ENCODE data around the gene NRXN3. TPM values are rescaled to one million over a fixed set of nuclear protein-coding genes. Genes with fewer than 3 reads are reported as not detected.

The NRXN3 gene
- polyA plus RNA-seq, 3 donors, result 0.22 to 0.46 (median 0.27) TPM

DNA sequence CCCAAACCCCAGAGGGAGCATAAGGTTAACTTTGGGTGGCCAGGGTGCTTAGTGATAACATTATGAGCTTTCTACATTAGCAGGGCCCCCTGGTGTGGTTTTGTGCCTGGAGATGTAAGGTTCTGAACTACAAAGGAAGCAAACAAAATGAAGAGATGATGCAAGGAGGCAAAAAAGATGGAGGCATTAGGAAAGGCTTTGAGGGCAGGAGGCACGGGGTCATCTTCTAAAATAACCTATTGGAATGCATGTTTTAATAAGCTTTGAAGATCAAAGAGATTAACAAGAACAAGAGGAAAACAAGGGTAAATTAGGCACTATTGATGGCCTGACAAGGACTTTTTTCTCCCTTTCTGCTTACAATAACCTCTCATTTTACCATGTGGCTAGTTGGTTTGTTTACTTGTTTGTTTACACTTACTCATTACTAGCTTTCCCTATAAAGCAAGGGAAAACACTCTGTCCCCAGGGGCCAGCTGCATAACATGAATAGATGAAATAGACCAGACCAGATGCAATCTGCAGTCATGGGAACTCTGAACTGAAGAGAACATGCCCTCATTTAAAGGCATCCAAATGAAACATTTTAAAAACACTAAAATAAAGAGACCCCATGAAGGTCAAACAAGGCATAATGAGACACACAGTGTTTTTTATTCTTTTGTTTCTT is 1650.8 kb downstream of the NRXN3 start:
- 37 to 73% (median 39%) methylated on average over 1 of the region's 1 CpG for WGBS, 3 donors
- no peak overlapping the region for H3K27ac ChIP-seq (ENCODE audit: low read depth, low read length)

DNA sequence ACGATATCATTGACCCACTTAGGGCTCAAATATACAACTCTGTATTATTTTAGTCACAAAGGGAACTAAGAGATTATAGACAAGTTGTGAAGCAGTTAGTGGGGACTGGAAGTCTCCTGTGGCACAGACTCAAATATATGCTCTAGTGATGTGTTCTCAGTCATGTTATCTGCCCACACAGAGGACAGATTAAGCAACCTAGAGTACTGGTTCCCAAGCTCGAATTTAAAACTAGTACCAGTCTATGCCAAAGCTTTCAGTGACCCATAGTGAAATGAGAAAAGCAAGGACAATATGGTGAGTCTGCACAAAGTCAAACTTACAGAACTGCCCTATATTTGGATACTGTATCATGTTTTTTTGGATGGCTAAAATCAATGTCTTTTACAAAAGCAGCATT is 1651.9 kb downstream of the NRXN3 start:
- 72 to 77% (median 77%) methylated on average over 2 of the region's 2 CpGs for WGBS, 3 donors

DNA sequence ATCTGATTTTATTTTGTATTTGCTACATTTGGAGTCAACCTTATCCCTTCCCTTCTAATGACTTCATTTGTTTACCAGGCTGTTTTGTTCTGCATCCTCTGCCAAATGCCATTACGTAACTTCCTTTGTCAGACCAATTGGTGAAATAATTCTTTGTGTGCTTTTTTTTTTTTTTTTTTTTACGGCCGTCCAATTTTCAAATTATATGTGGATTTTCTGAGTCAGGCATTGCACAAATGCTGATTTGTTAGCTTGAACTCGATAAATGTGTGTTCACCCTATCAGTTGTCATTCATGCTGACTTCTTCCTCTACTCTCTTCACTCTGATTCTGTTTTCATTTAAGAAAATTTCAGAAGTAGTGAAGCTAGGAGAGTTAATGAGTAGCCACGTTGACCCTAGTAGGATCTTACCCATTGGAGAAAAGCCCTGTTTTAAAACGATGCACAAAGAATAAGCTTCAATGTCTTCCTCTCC is 1654.9 kb downstream of the NRXN3 start:
- H3K27ac ChIP-seq (ENCODE audit: low read depth, low read length), result no peak overlapping the region
- WGBS, 3 donors, result 28 to 51% (median 43%) methylated on average over 6 of the region's 6 CpGs

More for the DNA sequence above, 1651.9 kb downstream of the NRXN3 start:
- no peak overlapping the region for H3K27ac ChIP-seq (ENCODE audit: low read depth, low read length)

DNA sequence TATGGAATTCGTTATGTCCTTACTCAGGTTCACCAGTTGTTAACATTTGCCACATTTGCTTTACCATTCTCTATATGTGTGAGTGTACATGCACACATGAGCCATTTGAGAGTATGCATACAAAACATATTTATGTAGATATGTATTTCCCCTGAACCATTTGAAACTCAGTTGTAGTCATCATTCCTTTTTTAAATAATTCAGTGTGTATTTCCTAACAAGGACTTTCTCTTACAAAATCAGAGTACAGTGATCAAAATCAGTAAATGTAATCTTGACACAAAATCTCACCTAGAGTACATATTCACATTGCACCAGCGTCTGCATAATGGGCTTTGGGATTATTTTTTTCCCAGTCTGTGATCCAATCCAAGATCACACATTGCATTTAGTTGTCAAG is 1656.2 kb downstream of the NRXN3 start:
- 84 to 91% (median 84%) methylated on average over 2 of the region's 2 CpGs for WGBS, 3 donors
- no peak overlapping the region for H3K27ac ChIP-seq (ENCODE audit: low read depth, low read length)

DNA sequence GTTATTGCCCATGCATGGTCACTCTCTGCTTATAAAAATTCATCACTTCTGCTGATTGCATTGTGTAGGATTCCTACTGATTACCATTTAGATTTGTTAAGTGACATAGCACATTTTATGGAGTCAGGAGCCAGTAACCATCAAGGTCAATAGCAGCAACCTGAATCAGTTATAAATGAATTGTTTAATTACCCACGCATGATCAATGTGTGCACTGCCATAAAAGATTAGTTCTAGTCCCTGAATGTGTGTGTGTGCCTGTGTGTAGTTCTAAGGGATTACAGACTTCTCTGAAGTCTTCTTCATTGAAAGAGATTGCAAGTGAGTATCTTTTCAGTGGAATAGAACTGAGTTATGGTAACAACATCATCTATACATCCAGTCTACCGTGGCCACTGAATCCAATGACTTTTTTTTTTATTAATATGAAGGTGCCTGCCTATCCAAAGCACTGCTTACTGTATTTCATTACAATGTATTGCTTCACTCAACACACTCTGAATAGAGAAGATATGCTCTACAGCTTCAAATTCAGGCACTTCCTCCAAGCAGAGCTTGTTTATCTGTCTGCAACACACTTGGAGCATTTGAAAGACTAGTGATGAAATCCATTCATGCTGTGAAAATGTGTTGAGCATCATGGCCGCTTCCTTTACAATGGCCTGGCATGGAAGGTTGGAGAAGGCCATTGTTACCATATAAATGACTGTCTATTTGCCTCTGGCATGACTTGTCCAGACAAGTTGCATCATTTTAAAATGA is 1659.4 kb downstream of the NRXN3 start:
- 86 to 92% (median 91%) methylated on average over 3 of the region's 3 CpGs for WGBS, 3 donors
- no peak overlapping the region for H3K27ac ChIP-seq (ENCODE audit: low read depth, low read length)

DNA sequence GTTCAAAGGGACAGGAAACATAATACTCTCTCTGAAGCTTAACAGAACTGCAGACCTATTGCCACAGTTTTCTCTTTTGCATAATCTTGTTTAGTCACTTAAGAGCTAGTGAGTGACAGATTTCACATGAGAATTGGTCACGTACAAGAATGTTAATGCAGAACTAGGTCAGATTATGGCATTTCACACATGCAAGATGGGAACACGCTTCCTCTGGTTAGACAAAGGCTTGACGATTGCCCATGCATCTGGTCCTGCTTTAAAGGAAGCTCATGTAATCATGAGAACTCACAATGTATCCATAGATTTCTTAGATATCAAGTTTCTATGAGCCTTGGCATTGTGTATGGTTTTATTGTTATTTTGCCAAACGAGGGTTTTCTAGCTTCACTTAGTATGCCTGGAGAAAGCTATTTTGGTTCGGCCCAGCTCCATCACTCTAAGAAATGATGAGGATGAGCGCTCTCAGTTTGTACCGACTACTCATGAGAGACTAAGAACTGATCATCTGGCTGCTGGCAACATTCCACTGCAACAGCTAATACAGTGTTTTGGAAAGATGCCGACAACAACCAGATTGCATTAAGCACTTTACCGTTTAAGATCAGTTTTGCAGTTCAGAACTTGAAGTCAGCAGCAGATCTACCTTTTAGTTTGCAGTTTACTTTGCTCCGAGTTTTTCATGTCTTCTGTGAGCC is 1661.2 kb downstream of the NRXN3 start:
- WGBS, 3 donors, result 57 to 82% (median 61%) methylated on average over 10 of the region's 10 CpGs
- no peak overlapping the region for H3K27ac ChIP-seq (ENCODE audit: low read depth, low read length)

DNA sequence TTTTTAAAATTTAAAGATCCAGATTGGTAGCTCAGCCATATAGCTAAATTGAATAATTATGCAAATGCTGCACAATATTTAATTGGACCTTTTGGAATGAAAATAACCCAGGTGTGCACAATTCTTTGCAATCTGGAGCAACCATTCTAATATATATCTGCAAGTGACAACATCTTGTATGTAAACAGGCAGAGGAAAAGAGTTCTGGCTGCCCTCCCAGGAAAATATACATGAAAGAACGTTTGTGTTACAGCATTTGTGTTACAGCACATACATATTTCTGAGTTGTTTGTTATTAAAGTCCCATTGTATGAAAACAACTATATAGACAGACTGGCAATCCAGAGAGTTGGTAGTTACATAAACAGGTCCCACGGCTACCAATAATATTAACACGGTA is 1663.6 kb downstream of the NRXN3 start:
- WGBS, 3 donors, result 64 to 73% (median 72%) methylated on average over 3 of the region's 3 CpGs
- no peak overlapping the region for H3K27ac ChIP-seq (ENCODE audit: low read depth, low read length)

DNA sequence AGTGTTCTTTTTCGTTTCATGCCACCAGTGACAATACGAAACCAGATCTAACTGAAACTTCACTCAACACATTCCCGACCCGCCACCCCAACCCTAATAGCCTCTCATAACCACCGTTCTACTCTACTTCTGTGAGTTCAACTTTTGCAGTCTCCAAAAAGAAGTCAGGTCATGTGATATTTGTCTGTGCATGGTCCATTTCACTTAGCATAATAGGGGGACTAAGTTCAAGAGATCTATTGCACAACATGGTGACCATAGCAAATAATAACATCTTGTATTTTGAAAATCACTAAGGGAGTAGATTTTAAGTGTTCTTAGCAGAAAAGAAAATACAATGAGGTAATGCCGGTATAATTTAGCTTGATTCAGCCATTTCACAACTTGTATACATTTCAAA is 1664.7 kb downstream of the NRXN3 start:
- WGBS, 3 donors, result 84 to 95% (median 90%) methylated on average over 6 of the region's 6 CpGs
- H3K27ac ChIP-seq (ENCODE audit: low read depth, low read length), result no peak overlapping the region

DNA sequence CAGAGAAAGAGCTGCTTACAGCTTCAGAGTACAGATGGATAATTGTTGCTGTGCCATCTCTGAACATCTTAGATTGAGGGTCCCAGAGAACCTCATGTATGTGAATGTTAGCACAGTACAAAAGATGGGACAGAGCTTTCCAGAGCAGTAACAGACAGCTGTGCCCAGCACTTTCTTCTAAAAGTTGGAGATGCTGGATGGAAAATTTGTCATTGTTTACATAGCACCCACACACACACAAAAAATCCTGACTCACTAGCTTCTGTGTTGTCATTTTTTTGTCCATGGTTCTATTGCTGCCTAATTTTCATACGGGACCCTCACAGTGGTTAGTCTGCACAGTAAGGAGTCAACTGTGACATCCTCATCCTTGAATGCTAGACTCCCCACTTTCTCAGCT is 1666.4 kb downstream of the NRXN3 start:
- no peak overlapping the region for H3K27ac ChIP-seq (ENCODE audit: low read depth, low read length)
- 77 to 100% (median 89%) methylated on average over 1 of the region's 1 CpG for WGBS, 3 donors

DNA sequence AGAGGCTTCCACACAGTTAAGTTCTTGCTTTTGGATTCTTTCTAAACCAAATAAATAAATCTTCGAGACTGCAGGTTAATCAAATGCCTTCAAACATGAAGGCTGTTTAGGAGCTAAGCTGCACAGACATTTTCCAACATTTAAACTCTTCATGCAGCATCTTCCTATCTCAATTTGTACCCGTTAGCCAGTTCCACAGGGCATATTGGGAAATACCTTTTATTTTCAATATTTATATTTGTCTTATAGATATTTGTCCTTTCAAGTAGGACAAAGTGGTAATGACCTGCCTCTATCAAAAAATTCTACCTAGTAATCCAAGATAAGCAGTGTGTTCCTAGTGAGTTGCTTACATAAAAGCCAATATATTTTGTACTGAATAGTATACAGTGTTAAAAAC is 1667.5 kb downstream of the NRXN3 start:
- 71 to 88% (median 84%) methylated on average over 2 of the region's 2 CpGs for WGBS, 3 donors
- no peak overlapping the region for H3K27ac ChIP-seq (ENCODE audit: low read depth, low read length)

DNA sequence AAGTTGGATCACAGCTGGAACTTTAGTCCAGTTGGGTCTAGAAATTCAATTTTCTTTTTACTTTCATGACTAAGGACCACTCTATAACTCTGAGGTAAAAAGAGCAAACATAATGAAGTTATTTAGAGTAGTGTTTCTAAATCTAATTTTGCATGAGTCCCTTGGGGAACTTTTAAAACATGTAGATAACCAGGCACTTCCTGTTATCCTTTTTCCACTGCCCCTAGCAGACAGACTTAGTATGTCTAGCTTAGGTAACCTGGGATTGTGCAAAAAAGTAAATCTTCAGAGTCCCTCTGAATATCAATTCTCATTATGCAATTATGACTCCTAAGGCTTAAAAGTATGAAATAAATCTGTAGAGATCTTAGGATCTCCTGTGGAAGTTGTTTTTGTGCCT is 1669.9 kb downstream of the NRXN3 start:
- no peak overlapping the region for H3K27ac ChIP-seq (ENCODE audit: low read depth, low read length)

DNA sequence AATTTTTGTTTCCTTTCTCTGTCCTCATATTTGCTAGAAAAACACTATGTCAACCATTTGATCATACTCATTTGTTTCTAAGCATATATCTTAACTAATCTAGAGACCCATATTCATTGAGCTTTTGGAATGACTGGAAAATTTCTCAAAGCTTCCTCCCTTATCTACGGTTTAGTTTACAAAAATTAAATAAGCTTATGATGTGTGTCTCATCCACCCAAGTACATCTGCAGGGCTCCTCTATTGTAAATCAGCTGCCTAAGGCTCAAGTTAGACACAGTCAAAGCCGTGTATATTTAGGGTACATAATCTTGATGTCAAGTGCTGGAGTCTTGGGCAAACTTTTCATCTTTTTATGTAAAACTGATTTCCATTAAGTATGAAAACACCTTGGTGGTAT is 1670.7 kb downstream of the NRXN3 start:
- no peak overlapping the region for H3K27ac ChIP-seq (ENCODE audit: low read depth, low read length)
- 30 to 71% (median 33%) methylated on average over 2 of the region's 2 CpGs for WGBS, 3 donors

DNA sequence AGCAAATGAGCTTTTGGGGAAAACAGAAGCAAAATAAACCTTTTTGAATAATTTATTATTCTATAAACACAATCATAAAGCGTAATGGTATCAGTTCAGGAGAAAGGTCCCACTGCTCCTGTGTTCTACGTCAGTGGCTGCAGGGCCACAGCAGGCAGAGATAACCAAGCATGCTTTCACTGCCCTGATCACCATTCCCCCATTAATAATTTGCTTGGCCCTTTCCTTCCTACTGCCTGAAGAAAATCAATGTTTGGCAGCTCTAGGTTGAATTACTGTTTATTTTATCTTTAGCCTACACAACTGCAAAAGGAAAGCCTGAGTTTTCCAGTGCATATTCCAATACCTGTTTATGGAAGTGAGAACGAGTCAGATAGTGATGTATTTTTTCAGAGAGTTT is 1671.3 kb downstream of the NRXN3 start:
- WGBS, 3 donors, result 24 to 72% (median 47%) methylated on average over 3 of the region's 3 CpGs
- H3K27ac ChIP-seq (ENCODE audit: low read depth, low read length), result no peak overlapping the region

DNA sequence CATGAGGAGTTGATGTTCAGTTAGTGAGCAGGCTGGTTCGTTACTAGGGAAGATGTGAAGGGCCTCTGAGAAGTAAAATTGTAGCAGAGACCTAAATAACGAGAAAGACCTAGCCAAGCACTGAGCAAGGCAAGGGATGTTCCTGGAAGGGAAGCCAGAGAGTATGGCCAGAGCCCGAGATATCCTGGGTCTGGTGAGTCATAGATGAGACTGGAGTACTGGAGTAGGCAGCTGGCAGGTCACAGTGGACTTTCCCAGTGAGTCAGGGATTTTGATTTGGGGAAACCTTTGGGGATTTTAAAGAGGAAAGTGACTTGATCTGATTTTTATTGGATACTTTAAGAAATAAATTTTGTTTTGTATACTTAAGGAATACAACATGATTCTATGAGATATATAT is 1672.1 kb downstream of the NRXN3 start:
- WGBS, 3 donors, result 49 to 58% (median 58%) methylated on average over 3 of the region's 3 CpGs
- no peak overlapping the region for H3K27ac ChIP-seq (ENCODE audit: low read depth, low read length)

DNA sequence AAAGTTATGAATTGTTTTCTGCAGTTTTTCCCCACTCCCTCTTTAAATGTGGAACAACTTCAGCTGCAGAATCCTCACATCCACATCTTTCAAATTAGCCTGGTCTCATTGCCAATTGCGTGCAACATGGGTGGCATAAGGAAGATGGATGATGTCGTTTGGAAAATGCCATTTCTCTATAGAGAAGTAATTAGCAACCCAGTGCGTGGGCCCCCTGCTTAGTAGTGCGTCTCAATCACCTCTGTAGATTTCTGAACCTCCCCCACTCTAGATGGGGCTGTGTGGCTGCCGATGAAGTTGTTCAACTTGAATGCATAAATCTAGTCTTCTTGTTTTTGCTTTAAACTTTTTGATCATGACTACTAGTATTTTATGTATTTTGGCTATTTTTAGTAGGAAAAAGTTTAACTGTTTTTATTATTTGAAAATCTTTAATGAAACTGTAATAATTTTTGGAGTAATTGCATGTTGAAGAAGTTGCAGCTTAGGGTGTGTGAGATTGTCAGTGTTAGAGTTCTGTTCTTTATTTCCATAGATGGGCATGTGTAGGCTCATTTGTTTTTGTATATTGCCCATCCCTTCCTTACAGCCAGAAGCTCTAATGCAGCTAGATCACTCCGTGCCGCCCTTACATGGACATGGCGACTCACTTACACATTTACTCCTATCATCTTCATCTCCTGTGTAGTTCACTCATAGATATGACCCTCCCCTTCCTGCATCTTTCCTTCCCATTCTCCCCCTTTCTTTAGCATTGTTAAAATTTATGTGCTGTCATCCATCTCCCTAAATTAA is 1683.0 kb downstream of the NRXN3 start:
- no peak overlapping the region for H3K27ac ChIP-seq (ENCODE audit: low read depth, low read length)

DNA sequence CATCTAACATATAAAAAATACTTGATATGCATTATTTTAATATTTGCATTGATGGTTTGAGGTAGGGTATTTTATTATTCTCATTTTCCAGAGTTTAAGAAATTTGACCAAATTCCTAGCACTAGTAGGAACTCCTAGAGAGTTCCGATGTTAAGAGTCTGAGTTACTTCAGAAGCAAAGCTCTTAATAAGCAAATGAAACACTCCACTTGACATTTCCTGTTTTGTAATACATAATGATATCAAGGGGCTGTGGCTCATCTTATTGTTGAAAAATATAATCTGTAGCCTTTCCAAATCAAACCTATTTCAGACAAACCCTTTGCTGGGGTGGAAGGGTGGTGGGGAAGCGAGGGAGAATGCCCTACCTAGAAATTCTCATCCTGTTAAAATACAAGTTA is 1685.6 kb downstream of the NRXN3 start:
- 80 to 96% (median 83%) methylated on average over 2 of the region's 2 CpGs for WGBS, 3 donors
- no peak overlapping the region for H3K27ac ChIP-seq (ENCODE audit: low read depth, low read length)

More for the DNA sequence above, 1683.0 kb downstream of the NRXN3 start:
- 65 to 73% (median 70%) methylated on average over 8 of the region's 8 CpGs for WGBS, 3 donors

DNA sequence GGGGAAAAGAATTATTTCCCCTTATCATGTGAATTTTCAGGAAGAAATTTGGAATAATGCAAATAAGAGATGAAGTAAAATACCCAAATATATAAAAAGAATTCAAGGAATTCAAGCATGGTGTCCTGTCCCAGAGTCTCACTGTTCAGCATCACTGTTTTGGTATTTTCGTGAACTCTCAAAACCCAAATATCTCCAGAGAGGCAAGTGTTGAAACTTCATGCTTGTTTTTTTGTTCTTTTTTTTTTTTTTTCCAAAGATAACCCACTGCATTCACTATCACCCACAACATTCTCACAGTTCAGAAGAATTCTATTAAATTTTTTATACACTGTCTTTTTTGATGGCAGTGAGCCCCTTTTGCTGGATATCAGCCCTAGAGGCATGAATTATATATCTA is 1686.2 kb downstream of the NRXN3 start:
- 68 to 85% (median 74%) methylated on average over 1 of the region's 1 CpG for WGBS, 3 donors
- H3K27ac ChIP-seq (ENCODE audit: low read depth, low read length), result no peak overlapping the region

DNA sequence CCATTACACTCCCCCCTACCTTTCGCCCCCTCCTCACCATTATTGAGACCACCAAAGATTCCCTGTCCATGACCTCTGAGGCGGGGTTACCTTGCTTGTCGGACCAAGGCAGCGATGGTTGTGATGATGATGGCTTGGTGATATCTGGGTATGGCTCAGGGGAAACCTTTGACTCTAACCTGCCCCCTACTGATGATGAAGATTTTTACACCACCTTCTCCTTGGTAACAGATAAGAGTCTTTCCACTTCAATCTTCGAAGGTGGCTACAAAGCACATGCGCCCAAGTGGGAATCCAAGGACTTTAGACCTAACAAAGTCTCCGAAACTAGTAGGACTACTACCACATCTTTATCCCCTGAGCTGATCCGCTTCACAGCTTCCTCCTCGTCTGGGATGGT is 1690.9 kb downstream of the NRXN3 start:
- 88 to 93% (median 89%) methylated on average over 9 of the region's 9 CpGs for WGBS, 3 donors
- H3K27ac ChIP-seq (ENCODE audit: low read depth, low read length), result no peak overlapping the region

DNA sequence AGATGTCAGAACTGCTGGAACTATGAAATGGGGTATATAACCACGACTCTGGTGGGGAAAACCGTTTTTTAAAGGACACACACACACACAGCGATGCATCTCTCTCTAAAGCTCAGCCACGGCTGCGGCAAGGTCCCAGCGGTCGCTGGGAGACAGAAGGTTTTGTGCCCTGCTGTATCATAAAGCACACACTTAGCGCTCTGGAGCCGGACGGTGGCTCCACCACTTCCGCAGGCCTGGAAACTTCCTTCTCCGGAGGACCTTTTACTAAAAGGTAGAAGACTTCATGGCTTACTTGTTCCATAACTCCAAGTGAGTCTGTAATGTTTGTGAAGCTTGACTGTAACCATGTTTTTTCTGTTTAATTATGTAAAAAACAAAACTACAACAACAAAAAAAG is 1691.9 kb downstream of the NRXN3 start:
- 93 to 95% (median 93%) methylated on average over 12 of the region's 12 CpGs for WGBS, 3 donors
- H3K27ac ChIP-seq (ENCODE audit: low read depth, low read length), result no peak overlapping the region

Measured in adipose tissue (tissue), 3 donors.